A673 (cell line): Measurements from ENCODE around the gene TRAF1. TPM values are rescaled to one million over a fixed set of nuclear protein-coding genes. Genes with fewer than 3 reads are reported as not detected.

ENCODE experiments used
- BruUV-seq: library from RNA; stranded (reverse); fragments of 400-500 nt; replicated peaks from 2 replicates; lab custom pipeline; 2021; lab: Mats Ljungman, UMichigan
- CTCF ChIA-PET: fragments of 300-600 bp; sonication (Branson Sonifier 250); formaldehyde crosslinking; loops from one replicate; lab custom pipeline; 2022; ENCODE audit warnings: antibody characterized with exemption; lab: Charles Lee
- POLR2A ChIA-PET: fragments of 300-600 bp; sonication (Branson Sonifier 250); formaldehyde crosslinking; loops from one replicate; lab custom pipeline; 2022; ENCODE audit warnings: antibody characterized with exemption; ENCODE audit not compliant: low non-redundant PET; lab: Charles Lee
- DNase-seq: peaks from one replicate; pipeline ENCODE4 v3.0.0-alpha.2; 2015; ENCODE audit warnings: low spot score
- H3K27ac ChIP-seq: fragments of 200-600 bp; sonication (generic); 2 replicates; pipeline ENCODE4 v1.5.1; 2016; ENCODE audit warnings: mixed run types, low read depth, mild to moderate bottlenecking, mixed read lengths, antibody characterized with exemption, low read length; ENCODE audit not compliant: poor library complexity, severe bottlenecking
- H3K27me3 ChIP-seq: fragments of 200-600 bp; sonication (generic); replicated peaks from 2 replicates; pipeline ENCODE4 v1.6.1; 2017; ENCODE audit warnings: mixed run types, low read depth, mild to moderate bottlenecking, mixed read lengths, antibody characterized with exemption, low read length; ENCODE audit not compliant: insufficient read depth, poor library complexity
- H3K36me3 ChIP-seq: fragments of 200-600 bp; sonication (generic); 2 replicates; pipeline ENCODE4 v1.6.1; 2016; ENCODE audit warnings: mixed run types, mild to moderate bottlenecking, mixed read lengths, antibody characterized with exemption, low read length; ENCODE audit not compliant: insufficient read depth, poor library complexity, severe bottlenecking
- H3K4me1 ChIP-seq: fragments of 200-600 bp; sonication (generic); 2 replicates; pipeline ENCODE4 v1.6.1; 2017; ENCODE audit warnings: mixed run types, mild to moderate bottlenecking, mixed read lengths, antibody characterized with exemption, low read length; ENCODE audit not compliant: insufficient read depth, poor library complexity, severe bottlenecking
- H3K4me3 ChIP-seq: fragments of 200-600 bp; sonication (generic); 2 replicates; pipeline ENCODE4 v1.5.1; 2016; ENCODE audit warnings: low read depth, mixed run types, mild to moderate bottlenecking, mixed read lengths, low read length; ENCODE audit not compliant: poor library complexity, severe bottlenecking
- H3K9me3 ChIP-seq: fragments of 200-600 bp; sonication (generic); 2 replicates; pipeline ENCODE4 v1.6.1; 2016; ENCODE audit warnings: mixed run types, low read depth, mild to moderate bottlenecking, mixed read lengths, antibody characterized with exemption, low read length; ENCODE audit not compliant: poor library complexity, severe bottlenecking
- CTCF ChIP-seq: fragments of 300-800, 200-600 bp; sonication (generic); conservative IDR thresholded peaks from 2 replicates; pipeline ENCODE4 v1.5.1; 2017; ENCODE audit warnings: low read depth, mild to moderate bottlenecking, antibody characterized with exemption, low read length, moderate library complexity, mixed read lengths
- EZH2 ChIP-seq: fragments of 200-600 bp; sonication (generic); IDR thresholded peaks from 2 replicates; pipeline ENCODE4 v1.6.1; 2017; ENCODE audit warnings: borderline replicate concordance, low read depth, mild to moderate bottlenecking, mixed read lengths, antibody characterized with exemption, low read length; ENCODE audit not compliant: poor library complexity, severe bottlenecking
- intact Hi-C: fragments of 100-400 bp; cut with micrococcal nuclease; formaldehyde crosslinking; loops from one replicate; pipeline ENCODE4 v1.10.0; 2022; ENCODE audit not compliant: unreplicated experiment
- total RNA-seq: library from RNA; stranded (reverse); gene quantifications from 2 replicates; pipeline ENCODE4 v1.2.3, GENCODE V29; 2021

The TRAF1 gene
- total RNA-seq, 1 experiment from 2014 or later = 0.73 TPM

GRCh38 chr9:120895951-120896350 is 30.6 kb downstream of the TRAF1 start:
- intact Hi-C loops = no loop called here
- Histone ChIP-seq H3K27me3 (no peaks in the 10 kb centered on the region), H3K9me3 (no peaks in the 10 kb centered on the region), H3K27ac (no peak overlapping the region), H3K4me3 (no peak overlapping the region), H3K4me1 (peaks cover 14% of the 10 kb centered on the region), H3K36me3 (no peaks in the 10 kb centered on the region)
- ChIA-PET CTCF (interaction anchor here (0.7 kb wide), 1 partner anchor 15 kb away, joined by 4 read pairs; no protein-coding TSS in a partner anchor), POLR2A (no interaction called here)
- no peak for DNase-seq
- no peak for TF ChIP-seq EZH2
- TF ChIP-seq CTCF = no peak
- BruUV-seq = no TSS peak

DNA sequence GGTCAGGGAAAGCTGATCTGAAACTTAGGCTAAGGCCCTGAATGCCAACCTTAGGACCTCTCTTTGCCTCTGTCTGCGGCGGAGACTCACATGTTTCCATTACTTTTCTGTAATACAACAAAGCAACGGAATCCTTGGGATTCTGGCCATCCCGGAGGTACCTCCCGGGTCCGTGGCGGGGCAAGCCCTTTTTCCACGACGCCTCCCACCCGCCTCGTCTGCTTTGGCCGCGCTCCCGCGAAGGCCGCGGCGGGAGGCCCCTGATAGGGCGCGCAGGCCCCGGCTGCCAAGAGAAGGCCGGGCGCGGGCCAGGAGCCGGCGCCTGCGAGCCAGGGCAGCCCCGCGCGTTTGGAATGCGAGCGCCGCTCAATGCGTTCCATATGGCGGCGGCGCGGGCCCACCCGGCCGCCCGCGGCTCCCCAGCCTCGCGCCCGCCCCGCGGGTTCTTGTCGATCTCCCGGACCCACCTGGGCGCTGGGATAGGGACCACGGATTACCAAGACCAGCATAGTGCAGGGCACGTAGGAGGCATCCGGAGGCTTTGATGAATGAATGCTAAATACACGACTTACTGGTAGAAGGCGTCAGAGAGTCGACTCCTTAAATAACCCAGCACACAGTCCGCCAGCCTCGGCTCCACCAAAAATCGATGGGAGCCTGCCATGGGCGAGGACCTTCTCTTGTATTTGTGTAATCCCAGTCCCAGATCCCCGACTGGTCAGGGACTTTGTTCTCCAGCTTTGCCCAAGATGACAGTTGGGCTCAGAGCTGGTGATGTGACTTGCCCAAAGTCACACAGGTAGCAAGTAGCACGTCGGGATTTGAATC is 32.1 kb downstream of the TRAF1 start:
- no peaks in the 10 kb centered on the region for H3K36me3 ChIP-seq
- BruUV-seq = no TSS peak
- H3K4me1 ChIP-seq = peaks cover 14% of the 10 kb centered on the region
- no peak for DNase-seq
- intact Hi-C loops = no loop called here
- H3K27me3 ChIP-seq = no peaks in the 10 kb centered on the region
- ChIA-PET CTCF (no interaction called here), POLR2A (no interaction called here)
- no peak for TF ChIP-seq EZH2
- TF ChIP-seq CTCF = no peak
- H3K27ac ChIP-seq = no peak overlapping the region
- no peaks in the 10 kb centered on the region for H3K9me3 ChIP-seq
- H3K4me3 ChIP-seq = no peak overlapping the region

- intact Hi-C loops = no loop called here
- BruUV-seq = no TSS peak
- no peak for TF ChIP-seq EZH2
- TF ChIP-seq CTCF = no peak
- no peak overlapping the region for H3K4me3 ChIP-seq
- H3K36me3 ChIP-seq = no peaks in the 10 kb centered on the region
- no peaks in the 10 kb centered on the region for H3K9me3 ChIP-seq
- DNase-seq = no peak
- POLR2A ChIA-PET = no interaction called here
- no peak overlapping the region for H3K27ac ChIP-seq
- peaks cover 14% of the 10 kb centered on the region for H3K4me1 ChIP-seq
- CTCF ChIA-PET = no interaction called here
- no peaks in the 10 kb centered on the region for H3K27me3 ChIP-seq
Measured at GRCh38 chr9:120893611-120894307, 32.8 kb downstream of the TRAF1 start.
